ENCODE data around the gene LGALS7.

Gene LGALS7

DNA sequence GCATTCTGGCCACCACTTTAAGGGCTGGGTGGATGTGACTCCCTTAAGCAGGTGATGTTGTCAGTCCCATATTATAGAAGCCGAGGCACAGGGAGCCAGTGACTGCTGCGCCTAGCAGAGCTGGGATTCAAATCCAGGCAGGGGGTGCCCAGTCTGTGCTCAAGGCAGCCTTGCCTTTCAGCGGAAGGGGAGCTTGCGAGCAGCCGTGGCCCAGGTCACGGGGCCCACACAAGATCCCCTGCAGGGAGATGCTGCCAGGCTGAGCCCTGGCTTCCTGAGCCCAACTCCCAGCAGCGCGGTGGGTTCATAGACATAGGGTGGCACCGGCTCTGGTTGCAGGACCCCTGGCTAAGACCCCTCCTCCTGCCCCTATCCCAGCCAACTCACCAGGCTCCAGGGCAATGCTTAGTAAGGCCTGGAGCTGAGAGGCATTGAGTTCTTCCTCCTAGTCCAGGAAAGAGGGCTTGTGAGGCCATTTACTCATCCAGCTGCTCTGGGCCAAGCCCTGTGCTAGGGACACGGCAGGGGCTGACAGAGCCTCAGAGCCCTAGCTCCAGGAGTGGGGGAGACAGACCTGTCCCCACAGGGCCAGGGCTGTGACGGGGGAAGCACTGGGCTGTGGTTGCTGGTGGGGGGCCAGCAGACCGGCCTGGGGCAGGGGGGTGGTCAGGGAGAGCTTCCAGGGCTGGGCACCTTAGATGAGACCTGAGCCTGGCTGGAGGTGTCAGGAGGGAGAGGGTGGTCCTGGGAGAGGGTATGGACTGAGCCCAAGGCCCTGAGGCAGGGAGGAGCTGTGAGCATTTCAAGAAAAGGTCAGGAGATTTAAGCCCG lies 38.7 kb downstream of the LGALS7 start:
- no peak for TF ChIP-seq CTCF (IDR thresholded peaks at IDR 0.05)

DNA sequence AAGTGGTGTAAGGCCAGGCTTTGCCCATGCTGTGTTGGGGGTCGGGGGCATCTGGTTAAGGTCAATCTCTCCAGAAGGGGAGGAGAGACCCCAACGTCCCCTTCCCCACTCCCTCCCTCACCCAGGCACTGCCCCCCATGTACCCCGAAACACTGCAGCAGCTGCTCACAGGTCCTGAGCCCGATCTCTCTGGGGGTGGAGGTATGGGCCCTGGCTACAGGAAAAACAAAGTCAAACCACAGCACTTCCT lies 39.2 kb downstream of the LGALS7 start:
- TF ChIP-seq CTCF (IDR thresholded peaks at IDR 0.05) = no peak

DNA sequence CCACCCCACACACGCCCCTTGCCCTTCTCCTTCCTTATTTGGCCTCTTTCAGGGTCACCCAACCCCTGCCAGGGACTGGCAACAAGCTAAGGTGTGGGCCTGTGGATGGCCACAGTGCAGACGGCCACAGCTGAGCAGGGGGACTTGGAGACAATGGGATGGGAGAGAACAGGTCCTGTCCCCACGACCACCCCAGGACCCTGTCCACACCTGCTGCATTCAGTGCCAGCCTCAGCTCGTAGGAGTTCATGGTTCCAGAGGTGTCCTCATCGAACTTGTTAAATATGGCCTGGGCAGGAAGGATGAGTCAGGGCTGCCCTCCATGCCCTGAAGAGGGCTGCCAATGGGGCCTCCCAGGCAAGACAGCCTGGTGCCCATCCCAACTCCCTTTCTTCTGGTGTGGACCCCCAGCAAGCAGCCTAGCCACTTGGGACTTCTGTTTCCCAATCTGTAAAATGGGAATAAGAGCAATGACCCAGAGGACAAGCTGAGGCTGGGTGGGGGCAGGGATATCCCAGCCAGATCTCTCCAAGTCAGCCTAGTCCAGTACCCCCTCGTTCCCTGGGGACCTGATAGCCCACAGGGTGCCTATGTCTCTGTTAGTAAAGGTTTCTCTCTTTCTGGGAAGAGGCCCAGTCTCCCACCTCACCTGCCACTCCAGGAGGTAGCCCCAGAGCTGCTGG lies 39.7 kb downstream of the LGALS7 start:
- TF ChIP-seq CTCF (IDR thresholded peaks at IDR 0.05) = no peak

DNA sequence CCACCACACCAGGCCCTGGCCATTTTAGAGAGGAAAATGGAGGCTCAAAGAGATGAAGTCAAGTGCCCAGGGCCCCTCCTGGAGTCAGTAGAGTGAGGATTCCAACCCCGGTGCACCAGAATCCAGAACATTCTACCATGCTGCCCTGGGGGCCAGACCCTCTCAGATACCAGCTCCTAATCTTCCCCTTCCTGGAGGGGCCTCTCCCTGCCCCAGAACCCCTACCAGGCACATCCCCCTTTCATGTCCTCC lies 40.1 kb downstream of the LGALS7 start:
- TF ChIP-seq CTCF (IDR thresholded peaks at IDR 0.05) = no peak

- TF ChIP-seq CTCF (IDR thresholded peaks at IDR 0.05) = no peak
These were observed 41.5 kb downstream of the LGALS7 start for GRCh38 chr19:38731654-38732301.

DNA sequence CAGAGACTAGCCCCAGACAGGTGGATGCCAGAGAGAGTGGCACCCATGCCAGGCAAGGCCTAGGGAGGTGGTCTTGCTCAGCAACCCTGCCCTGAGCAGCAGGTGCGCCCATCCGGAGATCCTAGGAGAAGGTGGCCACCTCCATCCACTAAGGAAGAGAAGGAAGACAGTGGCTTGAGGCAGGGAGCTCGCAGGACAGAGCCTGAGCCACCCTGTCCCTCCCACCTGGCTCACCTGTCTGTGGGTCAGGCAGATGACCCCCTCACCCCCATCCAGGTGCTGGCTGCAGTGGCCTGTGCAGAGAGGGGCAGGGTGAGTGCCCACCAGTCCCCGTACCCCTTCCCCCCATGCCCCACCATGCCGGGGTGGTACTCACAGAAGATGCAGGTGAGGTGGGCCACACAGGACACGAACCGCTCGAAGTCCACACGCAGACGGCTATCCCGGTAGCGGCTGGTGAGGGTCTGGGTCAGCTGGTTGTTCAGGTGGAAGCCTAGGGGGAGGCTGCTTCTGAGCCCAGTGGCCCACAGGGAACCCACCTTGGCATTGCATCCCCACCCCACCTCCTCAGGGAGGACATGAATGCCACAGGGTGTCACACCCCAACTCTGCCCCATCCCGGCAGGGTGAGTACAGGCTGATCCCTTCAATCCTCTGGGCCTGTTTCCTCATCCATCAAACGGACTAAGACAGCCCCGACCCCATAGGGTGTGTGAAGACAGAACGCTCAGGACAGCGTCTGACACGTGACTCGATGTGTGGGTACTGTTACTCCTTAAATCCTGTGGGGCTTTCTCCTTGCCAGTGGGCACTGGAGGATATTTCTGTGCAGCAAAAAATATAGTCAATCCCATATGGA lies 42.4 kb downstream of the LGALS7 start:
- no peak for TF ChIP-seq CTCF (IDR thresholded peaks at IDR 0.05)

DNA sequence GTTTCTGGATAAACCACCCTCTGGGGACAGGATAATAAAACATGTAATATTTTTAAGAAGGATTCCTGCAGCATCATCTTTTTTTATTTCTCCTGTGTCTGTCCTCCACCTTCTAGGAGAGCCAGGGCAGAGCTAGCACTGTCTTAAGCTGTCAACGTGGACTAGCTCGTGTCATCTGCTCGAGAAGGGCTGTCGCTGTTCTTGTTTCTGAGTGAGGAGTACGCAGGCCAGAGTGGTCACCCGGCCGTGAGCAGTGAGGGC lies 42.9 kb downstream of the LGALS7 start:
- TF ChIP-seq CTCF (IDR thresholded peaks at IDR 0.05) = no peak
